Epithelial cell of esophagus (primary cell): ENCODE data around the gene TFB1M.
A peak's percentile ranks its signal among the peaks of the same experiment; 100 is the strongest.

Experiments used
- DNase-seq: peaks from one replicate; pipeline ENCODE4 v3.0.0; 2010; ENCODE audit warnings: low read depth
- H3K4me3 ChIP-seq: 2 replicates; pipeline ENCODE4 v1.5.1; 2011; ENCODE audit warnings: mild to moderate bottlenecking, low read length, control low read depth
- TF ChIP-seq, protein P1 (sequence below): IDR thresholded peaks from 2 replicates; pipeline ENCODE4 v1.5.1; 2011; ENCODE audit warnings: low read depth, mild to moderate bottlenecking, low read length, control low read depth, inconsistent platforms; ENCODE audit not compliant: insufficient read depth; ENCODE audit errors: missing control alignments

TFB1M gene

DNA sequence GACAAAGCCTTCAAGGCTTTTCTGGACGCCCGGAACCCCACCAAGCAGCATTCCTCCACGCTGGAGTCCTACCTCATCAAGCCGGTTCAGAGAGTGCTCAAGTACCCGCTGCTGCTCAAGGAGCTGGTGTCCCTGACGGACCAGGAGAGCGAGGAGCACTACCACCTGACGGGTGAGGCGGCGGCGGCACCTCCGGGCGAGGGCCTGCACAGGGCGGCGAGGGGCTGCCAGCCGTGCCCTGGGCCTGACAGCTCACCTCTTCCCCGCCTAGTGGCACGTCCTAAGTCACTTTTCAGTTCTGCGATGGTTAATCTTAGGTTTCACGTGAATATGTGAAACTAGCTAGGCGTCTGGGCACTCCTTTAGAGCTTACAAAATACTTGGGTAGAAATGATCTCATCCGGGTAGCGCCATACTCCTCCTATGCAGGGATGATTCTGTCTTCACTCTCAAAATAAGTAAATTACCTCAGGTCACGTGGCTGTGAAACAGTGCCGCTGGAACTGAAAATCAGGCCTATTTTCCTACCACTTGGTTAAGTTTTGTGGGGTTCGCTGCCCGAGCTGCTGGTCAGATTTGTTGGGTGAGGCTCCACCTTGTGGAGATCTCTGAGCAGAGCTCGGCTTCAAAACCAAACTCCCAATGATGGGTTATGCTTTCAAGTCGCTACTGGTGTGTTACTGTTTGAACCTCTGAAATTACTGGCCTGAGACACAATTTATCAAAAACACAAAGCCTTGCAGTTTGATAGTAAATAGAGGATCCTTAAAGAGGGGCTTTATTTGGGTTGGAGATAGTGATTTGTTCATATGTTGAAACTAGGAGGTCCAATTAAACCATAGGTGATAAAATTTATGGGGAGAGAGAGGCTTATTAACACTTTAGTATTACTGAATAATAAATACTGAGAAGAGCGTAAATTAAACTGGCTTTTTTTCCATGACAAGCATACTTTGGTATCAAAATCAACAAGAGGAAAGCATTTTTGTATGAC lies 66.0 kb downstream of the TFB1M start:
- TF ChIP-seq, protein P1, sequence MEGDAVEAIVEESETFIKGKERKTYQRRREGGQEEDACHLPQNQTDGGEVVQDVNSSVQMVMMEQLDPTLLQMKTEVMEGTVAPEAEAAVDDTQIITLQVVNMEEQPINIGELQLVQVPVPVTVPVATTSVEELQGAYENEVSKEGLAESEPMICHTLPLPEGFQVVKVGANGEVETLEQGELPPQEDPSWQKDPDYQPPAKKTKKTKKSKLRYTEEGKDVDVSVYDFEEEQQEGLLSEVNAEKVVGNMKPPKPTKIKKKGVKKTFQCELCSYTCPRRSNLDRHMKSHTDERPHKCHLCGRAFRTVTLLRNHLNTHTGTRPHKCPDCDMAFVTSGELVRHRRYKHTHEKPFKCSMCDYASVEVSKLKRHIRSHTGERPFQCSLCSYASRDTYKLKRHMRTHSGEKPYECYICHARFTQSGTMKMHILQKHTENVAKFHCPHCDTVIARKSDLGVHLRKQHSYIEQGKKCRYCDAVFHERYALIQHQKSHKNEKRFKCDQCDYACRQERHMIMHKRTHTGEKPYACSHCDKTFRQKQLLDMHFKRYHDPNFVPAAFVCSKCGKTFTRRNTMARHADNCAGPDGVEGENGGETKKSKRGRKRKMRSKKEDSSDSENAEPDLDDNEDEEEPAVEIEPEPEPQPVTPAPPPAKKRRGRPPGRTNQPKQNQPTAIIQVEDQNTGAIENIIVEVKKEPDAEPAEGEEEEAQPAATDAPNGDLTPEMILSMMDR = peak; percentile 87
- H3K4me3 ChIP-seq = no peak overlapping the region

GRCh38 chr6:155247618-155248007 lies 66.7 kb downstream of the TFB1M start:
- DNase-seq = no peak
- H3K4me3 ChIP-seq = no peak overlapping the region
- TF ChIP-seq, protein P1 = no peak

More for the DNA sequence above, 66.0 kb downstream of the TFB1M start:
- peak; percentile 63 for DNase-seq

- H3K4me3 ChIP-seq = no peak overlapping the region
- no peak for DNase-seq
- TF ChIP-seq, protein P1 = no peak
Observed at GRCh38 chr6:155246825-155247224, 67.5 kb downstream of the TFB1M start.

GRCh38 chr6:155245831-155246230 lies 68.5 kb downstream of the TFB1M start:
- H3K4me3 ChIP-seq = no peak overlapping the region
- TF ChIP-seq, protein P1 = no peak
- no peak for DNase-seq

DNA sequence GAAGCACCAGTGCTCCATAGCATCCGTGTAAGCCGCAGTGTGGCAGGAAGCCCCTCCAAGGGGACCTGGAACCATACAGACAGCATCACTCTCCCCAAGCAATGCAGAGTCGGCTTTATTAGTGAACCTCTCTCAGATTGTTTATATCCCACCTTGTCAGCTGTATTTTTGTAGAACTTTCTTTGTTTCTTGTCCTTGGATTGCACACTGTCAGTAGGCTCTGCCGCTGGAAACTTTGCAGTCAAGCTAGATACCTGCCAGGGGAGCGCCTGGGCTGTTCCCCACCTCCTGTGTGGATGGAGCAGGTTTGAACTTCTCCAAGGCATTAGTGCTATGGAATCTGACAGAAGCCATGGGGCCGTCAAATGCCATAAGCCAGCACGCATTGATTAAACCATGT lies 69.1 kb downstream of the TFB1M start:
- DNase-seq = no peak
- H3K4me3 ChIP-seq = no peak overlapping the region
- TF ChIP-seq, protein P1 = no peak

GRCh38 chr6:155244434-155244833 lies 69.8 kb downstream of the TFB1M start:
- TF ChIP-seq, protein P1 = no peak
- H3K4me3 ChIP-seq = no peak overlapping the region
- DNase-seq = no peak
